NCI-H2196 treated with DMSO at 0.1 percent for 48 hours (cell line): ENCODE data around the gene TUBG2.
"Not testable (repeated sequence)": the region's sequence is repeated elsewhere in the genome, so short reads cannot be mapped to it uniquely, and the experiment has no call there.

Experiments used
- DNase-seq: peaks from one replicate; lab custom pipeline; 2025; ENCODE audit not compliant: unreplicated experiment; lab: John Stamatoyannopoulos, UW

Gene TUBG2

DNA sequence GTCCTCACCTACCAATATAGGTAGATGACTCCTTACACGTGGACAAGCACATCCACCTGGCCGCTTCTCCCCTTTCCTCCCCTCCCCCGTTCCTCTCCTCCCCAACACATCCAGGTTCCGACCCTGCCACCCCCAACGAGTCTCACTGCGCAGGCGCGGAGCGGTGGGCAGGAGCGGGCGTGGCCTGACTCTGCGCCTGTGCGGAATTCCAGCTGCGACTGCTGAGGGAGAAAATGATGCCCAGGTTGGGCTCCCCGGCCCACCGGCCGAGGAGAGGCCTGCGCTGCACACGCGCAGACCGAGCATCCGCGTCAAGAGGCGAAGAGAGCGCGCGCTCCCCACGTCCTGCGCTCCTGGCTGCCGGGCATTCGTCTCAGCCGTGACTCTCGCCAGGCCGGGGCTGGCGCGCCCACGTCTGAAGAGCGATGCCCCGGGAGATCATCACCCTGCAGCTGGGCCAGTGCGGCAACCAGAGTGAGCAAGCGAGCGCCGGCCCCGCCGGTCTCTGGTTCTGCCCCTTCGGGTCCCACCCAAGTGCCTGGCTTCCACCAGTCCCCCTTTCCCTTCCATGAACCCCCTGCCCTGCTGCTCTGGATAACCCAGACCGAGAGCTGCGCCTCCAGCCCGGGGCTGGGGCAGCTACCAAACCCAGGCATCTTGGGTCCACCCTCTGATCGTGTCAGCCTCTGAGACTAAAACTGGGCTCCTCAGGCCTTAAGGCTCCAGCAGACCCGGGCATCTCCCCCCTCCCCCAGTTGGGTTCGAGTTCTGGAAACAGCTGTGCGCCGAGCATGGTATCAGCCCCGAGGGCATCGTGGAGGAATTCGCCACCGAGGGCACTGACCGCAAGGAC lies at the start of gene TUBG2:
TSS of gene TUBG2 (plus strand) at position 206 of the 853 bp plus-strand sequence. CDS start at position 426, 220 bp downstream.
- DNase-seq = peak; percentile 66

DNA sequence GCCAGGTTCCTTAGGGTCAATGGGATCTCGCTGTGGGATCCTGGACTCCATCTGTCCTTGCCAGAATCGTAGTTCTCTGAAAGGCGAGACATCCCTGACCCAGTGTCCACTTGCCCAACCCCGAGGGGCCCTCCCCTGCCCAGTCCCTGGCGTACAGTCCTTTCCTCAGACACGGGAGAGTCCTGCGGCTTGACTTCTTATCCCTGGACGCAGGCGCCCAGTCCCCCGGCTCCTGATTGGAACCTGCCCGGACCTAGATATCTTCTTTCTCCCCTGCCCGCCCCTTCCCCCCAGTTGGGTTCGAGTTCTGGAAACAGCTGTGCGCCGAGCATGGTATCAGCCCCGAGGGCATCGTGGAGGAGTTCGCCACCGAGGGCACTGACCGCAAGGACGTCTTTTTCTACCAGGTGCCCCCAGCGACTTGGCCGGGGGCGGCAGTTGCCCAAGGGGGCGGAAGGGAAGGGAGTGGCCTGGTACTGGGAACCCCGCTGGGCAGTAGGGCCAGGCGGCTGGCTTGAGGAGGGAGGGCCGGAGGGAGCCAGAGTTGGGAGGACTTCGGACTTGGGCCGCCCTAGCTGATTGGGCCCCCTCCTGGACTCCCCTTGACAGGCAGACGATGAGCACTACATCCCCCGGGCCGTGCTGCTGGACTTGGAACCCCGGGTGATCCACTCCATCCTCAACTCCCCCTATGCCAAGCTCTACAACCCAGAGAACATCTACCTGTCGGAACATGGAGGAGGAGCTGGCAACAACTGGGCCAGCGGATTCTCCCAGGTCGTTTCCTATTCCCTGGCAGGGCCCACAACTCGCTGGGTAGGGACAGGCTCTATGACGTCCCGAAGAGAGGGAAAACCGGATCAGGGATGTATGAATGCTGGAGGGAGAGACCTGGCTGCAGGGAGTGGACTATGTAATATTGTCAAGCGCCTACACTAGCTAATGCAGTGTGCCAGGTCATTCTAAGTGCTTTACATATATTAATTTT lies 49.0 kb upstream of the TUBG2 start:
- DNase-seq = not testable (repeated sequence)

DNA sequence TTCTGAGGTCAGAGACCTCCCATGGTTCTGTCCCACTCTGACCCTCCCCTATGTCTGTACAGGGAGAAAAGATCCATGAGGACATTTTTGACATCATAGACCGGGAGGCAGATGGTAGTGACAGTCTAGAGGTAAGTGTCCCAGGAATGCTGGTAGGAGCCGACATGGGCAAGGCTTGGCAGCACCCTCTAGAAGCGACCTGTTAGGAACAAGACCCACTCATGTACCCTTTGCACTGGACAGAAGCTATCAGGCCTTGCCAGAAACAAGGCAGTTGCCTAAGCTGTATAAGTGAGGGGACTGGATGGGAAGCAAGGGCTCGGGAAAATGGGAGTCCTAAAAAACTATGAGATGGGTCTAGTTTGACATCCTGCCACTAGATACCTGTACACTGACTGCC lies 47.1 kb upstream of the TUBG2 start:
- DNase-seq = no peak

DNA sequence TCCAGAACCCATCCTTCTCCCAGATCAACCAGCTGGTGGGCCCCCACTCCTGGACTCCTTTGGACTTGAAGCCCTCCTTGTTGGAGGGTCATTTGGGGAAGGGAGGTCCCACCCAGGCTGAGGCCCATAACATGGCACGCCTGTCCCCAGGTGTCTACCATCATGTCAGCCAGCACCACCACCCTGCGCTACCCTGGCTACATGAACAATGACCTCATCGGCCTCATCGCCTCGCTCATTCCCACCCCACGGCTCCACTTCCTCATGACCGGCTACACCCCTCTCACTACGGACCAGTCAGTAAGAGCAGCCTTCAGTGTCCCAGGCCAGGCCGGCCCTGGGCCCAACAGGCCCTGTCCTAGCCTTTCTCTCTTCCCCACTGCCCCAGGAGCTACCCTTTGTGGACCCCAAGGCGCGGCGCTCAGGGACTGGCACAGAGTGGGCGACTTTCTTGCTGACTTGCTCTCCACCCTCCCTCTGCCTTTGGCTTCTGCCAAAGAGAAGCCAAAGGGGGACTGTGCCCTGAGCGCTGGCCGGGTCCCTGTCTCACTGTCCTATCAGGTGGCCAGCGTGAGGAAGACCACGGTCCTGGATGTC lies 45.3 kb upstream of the TUBG2 start:
- DNase-seq = no peak

DNA sequence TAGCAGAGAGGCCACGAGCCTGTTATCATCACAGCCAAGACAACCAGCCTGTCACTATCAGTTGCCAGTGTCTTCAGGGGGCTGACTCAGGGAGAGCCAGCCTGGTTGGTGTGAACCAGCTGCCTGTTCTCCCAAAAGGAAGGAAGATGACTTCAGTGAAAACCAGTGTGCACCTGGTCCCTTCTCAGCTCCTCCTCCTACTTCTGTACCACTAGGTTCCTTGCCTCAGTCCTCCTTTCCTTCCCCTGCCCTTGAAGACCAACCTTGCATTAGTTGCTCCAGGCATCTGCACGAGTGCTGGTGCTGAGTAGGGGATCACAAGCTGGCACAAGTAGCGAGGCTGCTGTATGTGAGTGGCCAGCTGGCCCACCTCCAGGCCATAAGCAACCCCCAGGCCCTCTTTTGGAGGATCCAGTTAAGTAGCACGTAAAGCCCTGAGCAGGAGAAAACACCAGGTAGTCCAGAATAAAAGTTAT lies 41.1 kb upstream of the TUBG2 start:
- DNase-seq = no peak

DNA sequence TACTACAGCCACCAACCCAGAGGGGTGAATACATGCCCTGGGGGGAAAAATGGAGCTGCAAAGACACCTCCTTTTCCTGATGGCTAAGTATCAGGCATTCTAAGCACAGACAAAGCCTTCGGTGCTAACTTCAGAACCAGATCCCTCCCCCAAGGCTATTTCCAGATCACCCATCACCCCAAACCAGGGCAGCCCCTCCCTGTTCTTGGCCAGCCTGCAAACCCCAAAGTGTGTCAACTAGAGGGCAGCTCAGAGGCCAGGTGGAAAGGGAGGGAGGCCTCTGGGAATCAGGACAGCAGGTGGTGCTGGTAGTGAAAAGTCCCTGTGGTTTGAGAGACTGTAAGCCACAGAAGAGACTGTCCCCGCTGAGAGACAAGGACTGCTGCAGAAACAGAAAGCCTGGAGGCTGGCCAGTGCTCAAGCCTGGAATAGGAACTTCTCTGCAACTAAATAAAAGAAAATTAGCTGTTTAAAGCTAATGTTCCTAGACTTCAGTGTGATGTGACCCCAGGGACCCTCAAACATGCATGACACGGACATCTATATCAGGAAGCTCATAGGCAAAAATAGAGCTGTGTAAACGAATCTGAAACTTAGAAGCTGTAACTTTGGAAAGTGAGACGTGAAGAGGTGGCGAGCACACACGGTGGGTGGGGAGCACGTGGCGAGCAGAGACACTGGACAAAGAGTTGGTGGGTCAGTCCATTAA lies 40.5 kb upstream of the TUBG2 start:
- peak; percentile 52 for DNase-seq

DNA sequence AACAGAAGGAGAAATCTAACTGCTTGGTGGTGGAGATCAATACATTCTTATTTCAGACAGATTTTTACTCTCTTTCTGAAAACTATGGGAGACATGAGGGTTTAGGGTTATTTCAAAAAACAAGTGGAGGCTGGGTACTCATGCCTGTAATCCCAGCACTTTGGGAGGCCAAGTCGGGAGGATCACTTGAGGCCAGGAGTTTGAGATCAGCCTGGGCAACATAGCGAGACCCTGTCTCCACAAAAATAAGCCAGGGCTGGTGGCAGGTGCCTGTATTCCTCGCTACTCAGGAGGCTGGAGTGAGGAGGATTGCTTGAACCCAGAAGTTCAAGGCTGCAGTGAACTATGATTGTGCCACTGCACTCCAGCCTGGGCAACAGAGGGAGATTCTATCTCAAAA lies 37.1 kb upstream of the TUBG2 start:
- DNase-seq = not testable (repeated sequence)

DNA sequence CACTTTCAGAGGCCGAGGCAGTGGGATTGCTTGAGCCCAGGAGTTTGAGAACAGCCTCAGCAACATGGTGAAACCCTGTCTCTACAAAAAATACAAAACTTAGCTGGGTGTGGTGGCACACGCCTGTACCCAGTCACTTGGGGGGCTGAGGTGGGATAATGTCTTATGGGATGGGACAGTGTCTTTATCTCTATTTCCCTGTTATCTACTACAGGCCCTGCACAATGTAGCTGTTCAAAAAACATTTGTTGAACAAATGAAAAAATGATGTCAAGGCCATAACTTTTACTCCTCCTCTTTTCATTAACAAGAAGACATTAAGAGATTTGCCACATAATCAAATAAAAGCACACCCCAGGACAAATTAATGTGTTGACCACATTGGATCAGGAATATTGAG lies 35.8 kb upstream of the TUBG2 start:
- no peak for DNase-seq

DNA sequence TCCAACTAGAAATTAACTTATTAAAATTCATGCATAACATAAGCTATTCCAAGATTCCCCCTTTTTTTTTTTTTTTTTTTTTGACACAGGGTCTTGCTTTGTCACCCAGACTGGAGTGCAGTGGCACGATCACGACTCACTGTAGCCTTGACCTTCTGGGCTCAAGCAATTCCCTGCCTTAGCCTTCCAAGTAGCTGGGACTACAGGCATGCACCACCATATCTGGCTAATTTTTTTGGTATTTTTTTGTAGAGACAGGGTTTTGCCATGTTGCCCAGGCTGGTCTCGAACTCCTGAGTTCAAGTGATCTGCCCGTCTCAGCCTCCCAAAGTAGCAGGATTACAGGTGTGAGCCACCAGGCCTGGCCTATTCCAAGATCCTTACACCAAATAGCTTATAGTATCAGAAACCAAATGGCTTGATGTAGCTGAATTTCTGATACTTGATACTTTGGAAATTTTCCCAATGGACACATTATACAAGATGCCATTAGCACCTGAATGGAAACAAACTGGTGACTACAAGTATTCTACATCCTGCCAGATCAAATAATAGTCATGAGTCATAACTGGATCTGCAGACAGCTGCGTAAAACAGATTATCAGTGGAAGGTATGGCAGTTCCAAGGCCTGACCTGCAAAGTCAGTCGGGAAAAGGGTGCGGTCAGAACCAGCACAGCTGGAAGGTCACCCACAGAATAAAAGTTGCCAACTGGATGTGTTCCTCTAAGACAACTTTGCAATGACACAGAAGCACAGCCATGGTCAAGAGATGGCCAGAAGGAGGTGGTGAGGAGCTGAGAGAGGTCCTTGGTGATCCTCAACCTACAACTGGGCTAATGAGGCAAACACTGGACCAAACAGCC lies 35.1 kb upstream of the TUBG2 start:
- peak; percentile 26 for DNase-seq

DNA sequence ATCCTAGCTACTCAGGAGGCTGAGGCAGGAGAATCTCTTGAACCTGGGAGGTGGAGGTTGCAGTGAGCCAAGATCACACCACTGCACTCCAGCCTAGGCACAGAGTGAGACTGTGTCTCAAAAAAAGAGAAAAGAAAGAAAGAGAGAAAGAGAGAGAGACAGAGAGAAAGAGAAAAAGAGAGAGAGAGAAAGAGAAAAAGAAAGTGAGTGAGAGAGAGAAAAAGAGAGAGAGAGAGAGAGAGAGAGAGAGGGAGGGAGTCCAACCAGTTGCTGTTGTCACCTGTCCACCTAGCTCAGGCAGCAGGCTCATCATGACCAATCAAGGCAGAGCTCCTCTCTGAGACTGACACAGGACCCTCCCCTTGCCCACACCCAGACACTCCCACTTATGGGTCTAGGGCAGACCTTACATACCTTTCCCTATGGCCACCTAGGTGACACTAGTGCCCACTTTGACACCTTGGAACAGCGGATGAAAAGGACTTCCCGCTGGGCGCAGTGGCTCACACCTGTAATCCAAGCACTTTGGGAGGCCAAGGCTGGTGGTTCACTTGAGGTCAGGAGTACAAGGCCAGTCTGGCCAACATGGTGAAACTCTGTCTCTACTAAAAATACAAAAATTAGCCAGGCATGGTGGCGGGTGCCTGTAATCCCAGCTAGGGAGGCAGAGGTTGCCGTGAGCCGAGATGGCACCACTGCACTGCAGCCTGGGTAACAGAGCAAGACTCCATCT lies 31.9 kb upstream of the TUBG2 start:
- DNase-seq = not testable (repeated sequence)

DNA sequence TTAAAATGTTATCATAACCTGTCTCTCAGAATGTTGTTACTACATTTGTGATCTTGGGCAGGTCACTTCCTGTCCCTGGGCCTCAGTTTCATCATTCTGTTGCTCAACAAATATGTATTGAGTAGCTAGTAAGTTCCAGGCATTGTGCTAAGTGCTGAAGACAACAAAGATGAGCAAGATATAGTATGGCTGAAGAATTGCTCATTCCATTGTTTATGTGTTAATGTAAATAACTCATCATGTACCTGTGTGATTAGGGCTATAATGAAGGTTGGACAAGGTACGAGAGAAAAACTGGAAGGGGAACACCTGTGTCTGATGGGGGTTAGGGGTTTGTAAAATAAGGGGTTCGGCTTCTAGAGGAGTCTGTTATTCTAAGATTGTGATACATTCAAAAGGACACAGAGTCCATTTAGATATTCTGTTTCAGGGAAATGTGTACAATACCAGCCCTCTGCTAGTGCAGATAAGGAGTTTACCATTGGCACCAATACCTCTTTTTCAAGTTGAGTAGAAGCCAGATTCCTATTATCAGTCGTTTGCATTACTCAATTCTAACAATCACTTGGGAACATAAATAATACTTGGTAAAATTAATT lies 29.6 kb upstream of the TUBG2 start:
- no peak for DNase-seq

DNA sequence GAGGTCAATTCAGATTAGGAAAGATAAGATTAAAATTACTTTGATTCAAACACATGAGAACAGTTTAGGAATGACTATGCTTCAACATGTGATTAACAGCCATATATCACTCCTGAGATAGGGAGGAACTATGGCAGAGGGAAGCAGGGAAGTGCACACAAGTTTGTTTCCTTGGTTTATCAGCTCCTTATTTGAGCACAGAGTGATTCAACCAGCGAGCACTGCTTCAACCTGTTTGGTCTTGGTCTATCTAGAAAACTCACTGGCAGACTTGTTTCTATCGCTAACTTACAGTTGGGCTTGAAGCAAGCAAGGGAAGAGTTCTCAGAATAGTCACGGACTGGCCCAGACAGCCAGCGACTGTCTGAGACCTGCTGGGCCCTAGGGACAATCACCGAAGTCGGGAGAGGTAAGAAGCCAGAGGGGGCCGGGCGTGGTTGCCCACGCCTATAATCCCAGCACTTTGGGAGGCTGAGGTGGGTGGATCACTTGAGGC lies 26.1 kb upstream of the TUBG2 start:
- no peak for DNase-seq

DNA sequence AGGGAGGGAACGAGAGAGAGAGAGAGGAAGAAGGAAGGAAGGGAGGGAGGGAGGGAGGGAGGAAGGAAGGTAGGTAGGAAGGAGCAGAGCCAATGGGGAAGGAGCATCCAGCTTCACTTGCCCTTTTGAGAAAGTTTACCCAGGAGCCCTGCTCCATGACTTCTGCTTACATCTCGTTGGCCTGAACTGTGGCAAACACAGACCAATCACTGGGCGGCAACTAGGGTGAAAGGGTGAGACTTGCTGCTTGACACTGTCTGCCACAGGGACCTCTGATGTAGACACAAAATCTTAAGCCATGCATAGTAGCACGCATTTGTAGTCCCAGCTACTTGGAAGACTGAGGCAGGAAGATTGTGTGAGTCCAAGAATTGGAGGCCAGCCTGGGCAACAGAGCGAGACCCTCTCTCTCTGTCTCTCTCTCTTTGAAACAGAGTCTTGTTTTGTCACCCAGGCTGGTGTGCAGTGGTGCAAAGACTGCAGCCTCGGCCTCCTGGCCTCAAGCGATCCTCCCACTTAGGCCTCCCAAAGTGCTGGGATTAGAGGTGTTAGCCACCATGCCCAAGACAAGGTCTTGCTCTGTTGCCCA lies 19.5 kb upstream of the TUBG2 start:
- DNase-seq = no peak

DNA sequence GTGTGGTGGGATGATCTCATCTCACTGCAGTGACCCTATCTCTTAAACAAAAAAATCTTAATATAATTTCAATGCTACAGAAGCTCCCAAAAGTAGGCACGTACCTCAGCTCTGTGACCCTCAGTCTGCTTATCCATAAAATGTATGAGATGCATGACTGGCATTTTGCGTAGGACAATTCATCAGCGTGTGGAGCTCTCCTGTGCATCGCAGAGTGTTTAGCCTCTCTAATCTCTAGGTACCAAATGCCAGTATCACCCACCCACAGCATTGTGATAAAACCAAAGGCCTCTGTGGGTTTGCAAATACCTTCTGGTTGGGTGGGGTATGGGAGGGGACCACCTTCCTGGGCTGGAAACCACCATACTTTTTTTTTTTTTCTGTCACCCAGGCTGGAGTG lies 19.0 kb upstream of the TUBG2 start:
- DNase-seq = no peak

DNA sequence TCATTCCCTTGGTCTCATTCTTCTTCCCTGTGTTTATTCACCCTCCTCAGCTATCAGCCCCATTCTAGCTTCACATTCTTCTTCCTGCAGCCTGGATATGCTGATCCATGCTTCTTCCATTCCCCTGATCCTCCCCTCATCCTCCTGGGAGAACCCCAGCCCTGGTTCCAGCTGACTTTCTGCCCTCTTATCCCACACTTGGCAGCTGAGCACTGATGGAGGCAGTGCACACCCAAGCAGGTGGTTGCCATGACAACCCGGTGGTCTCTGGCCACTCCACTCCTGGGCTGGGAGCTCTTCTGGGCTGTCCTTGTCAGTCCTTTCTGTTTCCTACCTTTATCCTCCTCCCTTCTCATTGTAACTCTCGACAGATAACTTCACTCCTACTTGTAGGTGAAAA lies 16.7 kb upstream of the TUBG2 start:
- DNase-seq = no peak

DNA sequence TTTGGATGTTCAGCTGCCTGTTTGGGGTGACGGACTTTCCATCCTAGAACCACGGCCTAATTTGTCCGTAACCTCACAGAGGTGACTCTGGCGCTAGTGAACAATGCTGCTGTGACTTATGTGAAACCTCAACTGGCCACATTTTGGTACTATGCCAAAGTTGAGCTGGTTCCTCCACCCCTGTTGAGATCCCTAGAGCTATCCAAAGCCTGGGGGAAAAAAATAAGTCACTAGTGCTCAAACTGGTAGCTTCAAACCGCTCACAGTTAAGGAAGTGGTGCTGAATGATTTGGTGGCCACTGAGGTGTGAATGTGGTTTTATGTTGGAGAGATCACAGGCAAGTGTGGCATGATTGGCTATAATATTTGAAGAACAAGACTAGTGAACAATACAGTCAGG lies 11.3 kb upstream of the TUBG2 start:
- DNase-seq = no peak

DNA sequence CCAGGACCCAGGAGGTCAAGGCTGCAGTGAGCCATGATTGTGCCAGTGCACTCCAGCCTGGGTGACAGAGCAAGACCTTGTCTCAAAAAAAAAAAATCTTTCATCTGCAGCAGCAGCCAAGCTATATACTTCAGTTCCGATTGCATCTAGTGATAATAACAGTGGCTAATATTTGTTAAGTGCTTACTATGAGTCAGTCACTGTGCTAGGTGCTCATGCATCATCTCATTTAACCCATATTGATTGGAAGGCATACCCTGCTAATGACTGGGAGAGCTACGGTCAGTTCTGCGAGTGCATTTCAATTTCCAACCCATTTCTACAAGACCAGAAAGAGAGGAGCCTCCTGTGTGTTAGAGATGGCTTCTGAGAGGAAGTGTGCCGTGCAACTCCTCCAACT lies 7.7 kb upstream of the TUBG2 start:
- no peak for DNase-seq
